ENCODE measurements around the gene DEDD.

DEDD gene

GRCh38 chr1:161140755-161141400 is 8.4 kb upstream of the DEDD start:
- Histone ChIP-seq H3K9ac (ENCODE audit: low read length) (no peak overlapping the region), H3K36me3 (ENCODE audit: control insufficient read depth, insufficient read depth, low read length) (no peaks in the 10 kb centered on the region), H3K4me1 (ENCODE audit: control insufficient read depth, insufficient read depth, low read length) (no peaks in the 10 kb centered on the region), H3K4me3 (ENCODE audit: low read depth, low read length) (no peak overlapping the region), H3K27me3 (ENCODE audit: control insufficient read depth, insufficient read depth, low read length) (no peaks in the 10 kb centered on the region), H3K27ac (ENCODE audit: low read depth, low read length) (no peak overlapping the region), H3K9me3 (ENCODE audit: control insufficient read depth, insufficient read depth, low read depth, low read length) (no peaks in the 10 kb centered on the region)

GRCh38 chr1:161139766-161140165 is 7.3 kb upstream of the DEDD start:
- Histone ChIP-seq H3K4me1 (ENCODE audit: control insufficient read depth, insufficient read depth, low read length) (no peaks in the 10 kb centered on the region), H3K9me3 (ENCODE audit: control insufficient read depth, insufficient read depth, low read depth, low read length) (no peaks in the 10 kb centered on the region), H3K4me3 (ENCODE audit: low read depth, low read length) (no peak overlapping the region), H3K36me3 (ENCODE audit: control insufficient read depth, insufficient read depth, low read length) (no peaks in the 10 kb centered on the region), H3K27ac (ENCODE audit: low read depth, low read length) (no peak overlapping the region), H3K9ac (ENCODE audit: low read length) (no peak overlapping the region), H3K27me3 (ENCODE audit: control insufficient read depth, insufficient read depth, low read length) (no peaks in the 10 kb centered on the region)

DNA sequence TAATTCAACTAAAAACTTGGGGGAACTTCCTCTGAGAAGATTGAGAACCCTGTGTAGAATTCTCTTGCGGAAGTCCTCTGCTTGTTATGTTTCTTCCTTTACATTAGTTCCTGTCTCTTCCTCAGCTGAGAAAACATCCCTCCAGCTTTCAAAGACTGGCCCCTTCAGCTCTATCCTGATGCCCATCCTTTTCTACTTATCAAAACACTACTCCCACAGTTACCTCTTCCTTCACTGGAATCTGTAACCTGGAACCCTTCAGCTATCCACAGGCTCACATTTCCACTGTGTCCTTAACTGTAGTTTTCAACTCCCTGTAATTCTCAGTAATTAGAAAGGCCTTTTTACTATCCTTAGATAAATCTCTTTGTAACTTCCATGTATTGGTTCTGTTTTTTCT is 6.0 kb upstream of the DEDD start:
- Histone ChIP-seq H3K9me3 (ENCODE audit: control insufficient read depth, insufficient read depth, low read depth, low read length) (no peaks in the 10 kb centered on the region), H3K4me1 (ENCODE audit: control insufficient read depth, insufficient read depth, low read length) (no peaks in the 10 kb centered on the region), H3K27ac (ENCODE audit: low read depth, low read length) (no peak overlapping the region), H3K4me3 (ENCODE audit: low read depth, low read length) (no peak overlapping the region), H3K36me3 (ENCODE audit: control insufficient read depth, insufficient read depth, low read length) (no peaks in the 10 kb centered on the region), H3K27me3 (ENCODE audit: control insufficient read depth, insufficient read depth, low read length) (no peaks in the 10 kb centered on the region), H3K9ac (ENCODE audit: low read length) (no peak overlapping the region)

DNA sequence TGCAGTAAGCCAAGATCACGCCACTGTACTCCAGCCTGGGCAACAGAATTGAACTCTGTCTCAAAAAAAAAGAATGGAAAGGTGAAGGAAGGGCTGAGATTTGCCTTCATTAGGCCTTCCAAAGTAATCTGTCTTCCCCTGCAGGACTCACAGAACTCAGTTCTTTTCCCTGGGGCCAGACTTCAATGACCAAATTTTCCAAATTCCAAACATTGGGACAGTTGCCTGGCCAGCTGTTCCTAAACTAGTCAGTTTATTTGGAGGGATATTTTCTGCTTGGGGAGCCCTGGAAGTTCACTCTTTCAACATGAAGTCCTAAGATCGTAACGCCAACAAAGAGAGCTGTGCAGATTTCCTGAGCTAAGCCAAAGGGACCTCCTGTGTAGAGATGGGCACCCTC is 5.4 kb upstream of the DEDD start:
- Histone ChIP-seq H3K36me3 (ENCODE audit: control insufficient read depth, insufficient read depth, low read length) (no peaks in the 10 kb centered on the region), H3K9ac (ENCODE audit: low read length) (no peak overlapping the region), H3K27me3 (ENCODE audit: control insufficient read depth, insufficient read depth, low read length) (no peaks in the 10 kb centered on the region), H3K4me3 (ENCODE audit: low read depth, low read length) (no peak overlapping the region), H3K9me3 (ENCODE audit: control insufficient read depth, insufficient read depth, low read depth, low read length) (no peaks in the 10 kb centered on the region), H3K27ac (ENCODE audit: low read depth, low read length) (no peak overlapping the region), H3K4me1 (ENCODE audit: control insufficient read depth, insufficient read depth, low read length) (no peaks in the 10 kb centered on the region)

- peak overlapping the region; percentile 92 for H3K4me3 ChIP-seq (ENCODE audit: low read depth, low read length)
- 0 out of 2 replicates have a peak, but pooled peaks cover 7% of the 10 kb centered on the region for H3K4me1 ChIP-seq (ENCODE audit: control insufficient read depth, insufficient read depth, low read length)
- H3K9ac ChIP-seq (ENCODE audit: low read length), result peak overlapping the region; percentile 90
- H3K36me3 ChIP-seq (ENCODE audit: control insufficient read depth, insufficient read depth, low read length), result peaks cover 20% of the 10 kb centered on the region
- H3K27ac ChIP-seq (ENCODE audit: low read depth, low read length), result peak overlapping the region; percentile 89
- H3K27me3 ChIP-seq (ENCODE audit: control insufficient read depth, insufficient read depth, low read length), result no peaks in the 10 kb centered on the region
- H3K9me3 ChIP-seq (ENCODE audit: control insufficient read depth, insufficient read depth, low read depth, low read length), result no peaks in the 10 kb centered on the region
These were observed 813 bp upstream of the DEDD start for GRCh38 chr1:161133220-161133740.

GRCh38 chr1:161131523-161132409 is 701 bp downstream of the DEDD start:
- Histone ChIP-seq H3K27ac (ENCODE audit: low read depth, low read length) (peak overlapping the region; percentile 89; the same call in 1 of the 2 replicates), H3K27me3 (ENCODE audit: control insufficient read depth, insufficient read depth, low read length) (no peaks in the 10 kb centered on the region), H3K36me3 (ENCODE audit: control insufficient read depth, insufficient read depth, low read length) (peaks cover 35% of the 10 kb centered on the region), H3K9ac (ENCODE audit: low read length) (peak overlapping the region; percentile 90), H3K4me1 (ENCODE audit: control insufficient read depth, insufficient read depth, low read length) (0 out of 2 replicates have a peak, but pooled peaks cover 7% of the 10 kb centered on the region), H3K9me3 (ENCODE audit: control insufficient read depth, insufficient read depth, low read depth, low read length) (no peaks in the 10 kb centered on the region), H3K4me3 (ENCODE audit: low read depth, low read length) (peak overlapping the region; percentile 92)

DNA sequence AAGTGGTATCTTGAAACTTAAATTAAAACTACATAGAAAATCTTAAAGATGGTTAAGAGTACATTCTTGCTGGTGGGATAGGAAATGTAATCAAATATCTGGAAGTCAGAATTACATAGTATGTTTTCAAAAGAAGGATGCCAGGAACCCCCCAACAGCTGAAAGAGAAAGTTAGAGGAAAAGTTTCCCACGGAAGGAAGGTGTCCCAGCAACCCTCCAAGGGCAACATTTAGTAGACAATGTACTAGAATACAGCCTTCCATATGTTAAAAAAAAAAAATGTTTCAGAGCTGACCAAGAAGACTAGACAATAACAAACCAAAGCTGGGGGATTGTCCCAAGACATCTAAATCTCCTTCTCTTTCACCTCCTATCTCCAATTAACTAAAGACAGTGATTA is 2.2 kb downstream of the DEDD start:
- Histone ChIP-seq H3K27ac (ENCODE audit: low read depth, low read length) (no peak overlapping the region), H3K36me3 (ENCODE audit: control insufficient read depth, insufficient read depth, low read length) (peaks cover 47% of the 10 kb centered on the region), H3K9me3 (ENCODE audit: control insufficient read depth, insufficient read depth, low read depth, low read length) (no peaks in the 10 kb centered on the region), H3K9ac (ENCODE audit: low read length) (no peak overlapping the region), H3K4me3 (ENCODE audit: low read depth, low read length) (peak overlapping the region; percentile 92; the same call in 1 of the 2 replicates), H3K4me1 (ENCODE audit: control insufficient read depth, insufficient read depth, low read length) (0 out of 2 replicates have a peak, but pooled peaks cover 7% of the 10 kb centered on the region), H3K27me3 (ENCODE audit: control insufficient read depth, insufficient read depth, low read length) (no peaks in the 10 kb centered on the region)

GRCh38 chr1:161128591-161129420 is 3.7 kb downstream of the DEDD start:
- Histone ChIP-seq H3K27me3 (ENCODE audit: control insufficient read depth, insufficient read depth, low read length) (no peaks in the 10 kb centered on the region), H3K9ac (ENCODE audit: low read length) (no peak overlapping the region), H3K4me1 (ENCODE audit: control insufficient read depth, insufficient read depth, low read length) (0 out of 2 replicates have a peak, but pooled peaks cover 7% of the 10 kb centered on the region), H3K36me3 (ENCODE audit: control insufficient read depth, insufficient read depth, low read length) (peaks cover 59% of the 10 kb centered on the region), H3K27ac (ENCODE audit: low read depth, low read length) (no peak overlapping the region), H3K9me3 (ENCODE audit: control insufficient read depth, insufficient read depth, low read depth, low read length) (no peaks in the 10 kb centered on the region), H3K4me3 (ENCODE audit: low read depth, low read length) (no peak overlapping the region)

DNA sequence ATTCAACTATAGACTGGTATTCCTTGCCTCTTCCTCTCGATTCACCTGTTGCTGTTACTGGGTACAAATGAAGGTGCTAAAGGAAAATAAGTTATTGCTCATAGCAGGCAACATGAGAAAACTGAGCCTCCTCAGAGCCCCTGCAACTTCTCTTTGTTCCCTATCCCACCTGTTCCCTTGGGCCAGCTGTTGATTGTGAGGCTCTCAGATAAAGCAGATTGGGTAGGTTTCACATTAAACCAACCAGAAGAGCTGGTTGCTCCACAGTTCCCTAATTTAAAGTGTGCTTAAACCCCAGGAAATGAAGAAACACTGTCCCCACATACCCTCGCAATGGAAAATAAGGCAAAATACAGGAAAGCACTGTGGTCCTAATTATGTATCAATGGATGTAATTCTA is 4.8 kb downstream of the DEDD start:
- no peaks in the 10 kb centered on the region for H3K9me3 ChIP-seq (ENCODE audit: control insufficient read depth, insufficient read depth, low read depth, low read length)
- no peak overlapping the region for H3K9ac ChIP-seq (ENCODE audit: low read length)
- peaks cover 69% of the 10 kb centered on the region for H3K36me3 ChIP-seq (ENCODE audit: control insufficient read depth, insufficient read depth, low read length)
- no peak overlapping the region for H3K4me3 ChIP-seq (ENCODE audit: low read depth, low read length)
- 0 out of 2 replicates have a peak, but pooled peaks cover 7% of the 10 kb centered on the region for H3K4me1 ChIP-seq (ENCODE audit: control insufficient read depth, insufficient read depth, low read length)
- no peaks in the 10 kb centered on the region for H3K27me3 ChIP-seq (ENCODE audit: control insufficient read depth, insufficient read depth, low read length)
- no peak overlapping the region for H3K27ac ChIP-seq (ENCODE audit: low read depth, low read length)

DNA sequence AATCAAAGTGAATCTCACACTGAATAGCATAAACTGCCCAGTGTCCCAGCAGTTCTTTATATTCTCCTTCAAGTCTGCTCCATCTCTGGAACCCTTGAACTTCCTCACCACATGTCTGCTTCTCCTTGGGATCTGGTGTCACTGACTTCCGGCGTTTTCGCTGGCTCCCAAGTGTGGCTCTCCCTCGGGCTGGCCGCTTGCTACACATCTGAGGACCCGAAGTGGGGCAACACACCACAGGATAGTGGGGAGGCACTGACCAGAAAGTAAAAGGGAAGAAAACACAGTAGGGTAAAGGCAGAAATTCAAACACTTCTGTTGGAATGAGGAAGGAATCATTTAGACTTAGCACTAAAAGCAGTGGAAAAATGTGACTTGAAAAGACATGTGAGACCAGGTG is 9.5 kb downstream of the DEDD start:
- H3K9ac ChIP-seq (ENCODE audit: low read length), result no peak overlapping the region
- no peaks in the 10 kb centered on the region for H3K9me3 ChIP-seq (ENCODE audit: control insufficient read depth, insufficient read depth, low read depth, low read length)
- peaks cover 10% of the 10 kb centered on the region for H3K4me1 ChIP-seq (ENCODE audit: control insufficient read depth, insufficient read depth, low read length)
- H3K36me3 ChIP-seq (ENCODE audit: control insufficient read depth, insufficient read depth, low read length), result peaks cover 75% of the 10 kb centered on the region
- no peak overlapping the region for H3K27ac ChIP-seq (ENCODE audit: low read depth, low read length)
- H3K27me3 ChIP-seq (ENCODE audit: control insufficient read depth, insufficient read depth, low read length), result no peaks in the 10 kb centered on the region
- H3K4me3 ChIP-seq (ENCODE audit: low read depth, low read length), result no peak overlapping the region
